ENCODE results near the gene GARNL3. TPM values are rescaled to one million over a fixed set of nuclear protein-coding genes. Genes with fewer than 3 reads are reported as not detected.

GARNL3 gene
- total and polyA plus RNA-seq, 8 donors = 2.3 to 7.1 (median 3.4) TPM

- DNase-seq (no peak), FAIRE-seq (no peak), ATAC-seq (no peak)
- H3K27me3 ChIP-seq = no peaks in the 10 kb centered on the region
- no peak overlapping the region for H3K27ac ChIP-seq
- H3K9me3 ChIP-seq = no peaks in the 10 kb centered on the region
- 93 to 96% methylated on average over 8 of the region's 8 CpGs for WGBS, 2 donors
- intact Hi-C loops (cut with DNase I) = no loop called here
- peaks cover 3 to 38% (median 13%) of the 10 kb centered on the region in 3 donors for H3K36me3 ChIP-seq
- TF ChIP-seq CTCF (IDR thresholded peaks at IDR 0.05) = no peak
- peaks cover 0 to 4% (median 0%) of the 10 kb centered on the region in 3 donors for H3K4me1 ChIP-seq
- no peak overlapping the region for H3K4me3 ChIP-seq
Measured at GRCh38 chr9:127430415-127430814, 165.8 kb downstream of the GARNL3 start.

- WGBS, 2 donors = 83 to 88% methylated on average over 12 of the region's 12 CpGs
Measured at GRCh38 chr9:127437497-127438264, 173.1 kb downstream of the GARNL3 start.

GRCh38 chr9:127438394-127438793 is 173.8 kb downstream of the GARNL3 start:
- H3K4me1 ChIP-seq = no peaks in the 10 kb centered on the region
- H3K27ac ChIP-seq = no peak overlapping the region
- FAIRE-seq = no peak
- no peak for ATAC-seq
- WGBS, 2 donors = 94 to 98% methylated on average over 9 of the region's 9 CpGs
- no peaks in the 10 kb centered on the region for H3K27me3 ChIP-seq
- peaks cover 7 to 58% (median 40%) of the 10 kb centered on the region in 3 donors for H3K36me3 ChIP-seq
- H3K4me3 ChIP-seq = no peak overlapping the region
- DNase-seq = no peak
- H3K9me3 ChIP-seq = no peaks in the 10 kb centered on the region
- TF ChIP-seq CTCF (IDR thresholded peaks at IDR 0.05) = no peak
- intact Hi-C loops (cut with DNase I) = no loop called here

More at GRCh38 chr9:127437497-127438264, 173.1 kb downstream of the GARNL3 start:
- no peak for ATAC-seq
- no peak for FAIRE-seq
- H3K9me3 ChIP-seq = no peaks in the 10 kb centered on the region
- H3K4me1 ChIP-seq = no peaks in the 10 kb centered on the region
- peaks cover 7 to 62% (median 41%) of the 10 kb centered on the region in 3 donors for H3K36me3 ChIP-seq
- no peak for TF ChIP-seq CTCF (IDR thresholded peaks at IDR 0.05)
- intact Hi-C loops (cut with DNase I) = no loop called here
- DNase-seq = no peak
- H3K27ac ChIP-seq = no peak overlapping the region
- H3K27me3 ChIP-seq = no peaks in the 10 kb centered on the region
- no peak overlapping the region for H3K4me3 ChIP-seq

Other genes starting within 250 kb of the GARNL3 start
- 1 to 10 TPM; 1.4 to 4.6 (median 2.6) TPM for gene ANGPTL2, start 142.1 kb upstream of the GARNL3 start, total RNA-seq
- 1 to 10 TPM; 1.2 to 2.3 TPM for gene ANGPTL2, start 142.1 kb upstream of the GARNL3 start, polyA plus RNA-seq
- 10 to 100 TPM in 1 of 6 donors, 1 to 10 TPM in 5; 5.5 to 10.5 (median 6.8) TPM for gene SLC2A8, start 132.4 kb downstream of the GARNL3 start, total RNA-seq
- gene SLC2A8, start 132.4 kb downstream of the GARNL3 start, polyA plus RNA-seq = 10 to 100 TPM; 15.3 to 18.9 TPM
- gene ZNF79, start 159.6 kb downstream of the GARNL3 start, total RNA-seq = 1 to 10 TPM; 3.6 to 5.2 (median 4.4) TPM
- gene ZNF79, start 159.6 kb downstream of the GARNL3 start, polyA plus RNA-seq = 1 to 10 TPM; 3.4 to 4.1 TPM
- 1,000 to 10,000 TPM in 3 of 6 donors, 100 to 1,000 TPM in 3; 746 to 1,435 (median 897) TPM for gene RPL12, start 186.6 kb downstream of the GARNL3 start, total RNA-seq
- gene RPL12, start 186.6 kb downstream of the GARNL3 start, polyA plus RNA-seq = 1,000 to 10,000 TPM; 1,882 to 2,729 TPM
- gene LRSAM1, start 186.7 kb downstream of the GARNL3 start, total RNA-seq = 10 to 100 TPM in 1 of 6 donors, 1 to 10 TPM in 5; 4.3 to 12.4 (median 6.9) TPM
- gene LRSAM1, start 186.7 kb downstream of the GARNL3 start, polyA plus RNA-seq = 10 to 100 TPM; 21.9 to 24.9 TPM

Measured in pancreas (tissue), 10 donors.